HTR-8/SVneo (cell line): ENCODE measurements around the gene AXIN1.
"Not testable (repeated sequence)": the region's sequence is repeated elsewhere in the genome, so short reads cannot be mapped to it uniquely, and the experiment has no call there.

ENCODE experiments used
- DNase-seq: peaks from one replicate; pipeline ENCODE4 v3.0.0; 2011; ENCODE audit warnings: low spot score, mixed read lengths; ENCODE audit not compliant: insufficient read length
- FAIRE-seq: peaks from 2 replicates; lab custom pipeline; 2011; peaks lifted over from hg19 to GRCh38; lab: Jason Lieb, UNC

AXIN1 gene

DNA sequence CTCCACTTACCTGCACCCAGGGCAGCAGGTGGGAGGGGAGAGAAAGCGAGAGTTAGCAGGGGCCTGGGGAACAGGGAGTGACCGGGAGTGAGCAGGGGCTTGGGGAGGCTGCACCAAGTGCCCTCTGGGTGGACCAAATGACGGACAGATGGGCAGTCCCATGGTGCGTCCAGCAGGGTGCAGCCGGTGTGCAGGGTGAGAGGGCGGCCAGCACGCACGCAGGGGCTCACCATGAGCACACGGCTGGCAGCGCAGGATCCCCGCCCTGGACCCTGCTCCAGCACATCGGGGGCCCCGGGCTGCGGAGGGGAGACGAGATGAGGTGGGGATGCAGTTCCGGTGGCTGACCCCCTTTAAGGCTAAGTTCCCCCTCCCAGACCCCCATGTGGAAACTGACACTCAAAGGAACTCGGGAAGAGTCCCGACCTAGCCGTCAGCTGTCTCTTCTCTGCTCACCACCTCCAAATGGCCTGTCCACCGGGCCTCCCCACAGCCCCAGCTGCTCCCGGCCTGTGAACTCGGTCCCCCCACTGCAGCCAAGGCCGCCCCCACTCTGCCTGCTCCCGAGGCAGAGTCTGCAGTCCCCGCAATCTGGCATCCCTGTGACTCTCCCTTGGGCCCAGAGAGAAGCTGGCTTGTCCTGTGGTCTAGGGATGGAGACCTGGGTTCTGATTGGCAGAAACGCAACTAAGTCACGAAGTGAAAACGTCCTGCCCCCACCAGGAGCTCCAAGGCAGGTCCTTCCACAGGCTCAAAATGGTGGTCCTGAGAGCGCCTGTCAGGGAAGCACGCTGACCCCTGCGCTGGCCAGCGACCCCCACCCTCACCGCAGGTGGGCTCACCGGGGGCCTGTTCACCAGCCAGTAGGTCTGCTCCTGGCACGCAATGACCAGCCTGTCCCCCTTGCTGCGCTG lies 79.6 kb downstream of the AXIN1 start:
- DNase-seq: no peak
- FAIRE-seq: no peak

DNA sequence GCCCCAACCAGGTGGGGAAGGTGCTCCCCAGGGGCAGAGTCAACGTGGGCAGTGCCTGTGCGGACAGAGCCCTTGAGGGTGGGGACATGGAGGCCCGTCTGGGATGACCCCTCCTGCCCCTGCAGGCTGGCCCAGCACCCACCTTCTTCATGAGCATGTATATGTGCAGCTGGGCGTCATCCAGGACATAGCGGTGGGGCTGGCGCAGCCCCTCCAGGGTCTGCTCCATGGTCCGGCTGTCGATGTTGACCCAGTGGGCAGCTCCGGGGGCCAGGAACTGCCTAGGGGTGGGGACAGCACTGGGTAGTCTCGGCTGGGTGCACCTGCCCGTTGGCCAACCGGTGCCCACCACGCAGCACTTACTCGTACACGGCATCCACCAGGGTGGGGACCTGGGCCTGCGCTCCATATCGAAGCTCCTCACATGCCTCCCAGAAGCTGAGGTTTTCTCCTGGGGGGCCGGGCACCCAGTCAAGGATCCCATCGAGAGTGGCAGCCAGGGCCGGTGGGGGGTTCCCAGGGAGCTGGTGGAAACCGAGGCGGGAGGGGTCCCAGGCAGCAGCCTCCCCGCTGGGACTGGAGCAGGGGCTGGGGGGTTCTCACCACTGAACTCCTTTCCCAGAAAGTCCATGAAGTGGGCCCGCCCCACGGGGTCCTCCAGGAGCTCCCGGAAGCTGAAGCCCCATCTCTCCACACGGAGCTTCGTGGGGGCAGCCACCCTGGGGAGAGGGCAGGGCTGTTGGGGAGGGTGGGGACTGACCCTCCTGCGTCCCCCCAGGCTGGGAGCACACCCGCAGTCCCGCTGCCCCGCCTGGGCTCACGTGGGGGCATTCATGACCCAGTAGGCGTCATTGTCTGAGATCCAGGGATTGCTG lies 81.9 kb downstream of the AXIN1 start:
- no peak for FAIRE-seq
- no peak for DNase-seq

- DNase-seq: no peak
- no peak for FAIRE-seq
Observed at GRCh38 chr16:269061-269796, 83.3 kb downstream of the AXIN1 start.

GRCh38 chr16:268141-269053 lies 84.1 kb downstream of the AXIN1 start:
- DNase-seq: no peak
- FAIRE-seq: no peak

- not testable (repeated sequence) for DNase-seq
- FAIRE-seq: peak; percentile 100
Observed at GRCh38 chr16:267562-267961, 85.0 kb downstream of the AXIN1 start.

- FAIRE-seq: no peak
- no peak for DNase-seq
Observed at GRCh38 chr16:266258-267164, 86.0 kb downstream of the AXIN1 start.

DNA sequence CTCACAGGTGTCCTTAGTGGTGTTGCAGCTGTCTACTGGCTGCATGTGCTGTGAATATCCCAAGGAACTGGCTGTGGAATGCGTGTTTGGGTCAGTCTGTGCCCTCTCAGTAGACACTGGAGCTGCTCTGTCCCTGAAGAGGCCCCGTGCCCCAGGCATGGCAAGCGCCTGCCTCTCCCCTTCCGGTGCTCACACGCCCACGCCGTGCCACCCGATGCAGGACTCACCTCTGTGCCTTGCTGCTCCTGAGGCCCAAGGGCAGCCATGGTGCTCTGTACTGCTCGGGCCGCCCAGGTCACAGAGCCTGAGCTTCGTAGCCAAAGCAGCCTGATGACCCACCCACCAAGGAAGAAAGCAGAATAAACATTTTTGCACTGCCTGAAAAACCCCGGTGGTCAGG lies 86.8 kb downstream of the AXIN1 start:
- FAIRE-seq (no peak), DNase-seq (no peak)

DNA sequence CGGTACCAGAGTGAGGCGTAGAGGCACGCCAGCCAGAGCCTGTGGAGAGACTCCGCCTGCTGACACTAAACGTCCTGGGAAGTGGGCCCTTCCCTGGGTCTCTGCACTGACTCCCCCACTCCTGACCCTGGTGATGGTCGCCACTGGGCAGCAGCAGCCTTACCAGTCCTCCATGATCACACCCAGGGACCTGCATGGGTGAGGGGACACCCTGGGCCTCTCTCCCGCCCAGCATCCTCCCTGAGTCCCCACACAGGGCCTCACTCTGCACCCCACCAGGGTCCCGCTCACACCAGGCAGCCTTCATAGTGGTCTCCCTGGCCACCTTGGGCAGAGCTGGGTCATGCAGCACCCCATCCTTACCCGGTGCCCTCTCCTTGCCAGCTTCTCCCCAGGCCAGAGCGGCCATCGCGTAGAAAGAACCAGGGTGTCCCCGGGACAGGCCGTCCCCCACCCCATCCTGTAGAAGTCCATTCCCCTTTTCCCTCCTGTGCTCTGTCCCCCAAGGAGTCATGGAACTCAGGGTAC lies 87.5 kb downstream of the AXIN1 start:
- FAIRE-seq: no peak
- no peak for DNase-seq

DNA sequence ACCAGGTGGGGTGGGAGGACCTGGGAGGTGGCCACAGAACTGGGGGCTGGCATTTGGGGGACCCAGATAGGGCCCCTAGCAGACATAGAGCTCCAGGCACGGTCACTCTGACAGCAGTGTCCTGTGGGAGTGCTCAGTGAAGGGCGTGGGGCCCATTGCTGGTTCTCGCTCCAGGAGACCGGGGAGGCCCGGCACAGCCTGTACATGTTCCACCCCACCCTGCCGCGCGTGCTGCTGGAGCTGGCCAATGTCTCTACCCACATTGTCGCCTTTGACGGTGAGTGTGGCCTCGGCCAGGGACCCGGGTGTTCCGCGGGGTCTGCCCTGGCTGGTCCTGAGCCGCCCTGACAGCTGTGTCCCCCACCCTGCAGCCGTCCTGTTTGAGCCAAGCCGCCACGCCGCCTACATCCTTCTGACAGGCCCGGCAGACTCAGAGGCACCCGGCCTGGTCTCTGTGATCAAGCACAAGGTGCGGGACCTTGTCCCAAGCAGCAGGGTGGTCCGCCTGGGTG lies 88.0 kb downstream of the AXIN1 start:
- FAIRE-seq (no peak), DNase-seq (no peak)

DNA sequence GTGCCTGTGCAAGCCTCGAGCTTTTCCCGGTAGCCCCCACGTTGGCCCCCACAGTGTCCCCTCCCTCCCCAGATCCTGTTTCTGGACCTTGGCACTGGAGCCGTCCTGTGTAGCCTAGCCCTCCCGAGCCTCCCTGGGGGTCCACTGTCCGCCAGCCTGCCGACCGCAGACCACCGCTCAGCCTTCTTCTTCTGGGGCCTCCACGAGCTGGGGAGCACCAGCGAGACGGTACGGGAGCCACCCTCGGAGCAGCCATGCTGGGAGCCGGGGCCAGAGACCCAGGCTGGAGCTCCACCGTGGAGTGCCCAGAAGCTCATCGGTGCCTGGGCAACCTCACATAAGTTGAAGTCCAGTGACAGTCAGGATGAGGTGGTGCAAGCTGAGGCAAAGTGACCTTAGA lies 88.6 kb downstream of the AXIN1 start:
- no peak for DNase-seq
- no peak for FAIRE-seq

GRCh38 chr16:263182-263774 lies 89.2 kb downstream of the AXIN1 start:
- FAIRE-seq: no peak
- no peak for DNase-seq

DNA sequence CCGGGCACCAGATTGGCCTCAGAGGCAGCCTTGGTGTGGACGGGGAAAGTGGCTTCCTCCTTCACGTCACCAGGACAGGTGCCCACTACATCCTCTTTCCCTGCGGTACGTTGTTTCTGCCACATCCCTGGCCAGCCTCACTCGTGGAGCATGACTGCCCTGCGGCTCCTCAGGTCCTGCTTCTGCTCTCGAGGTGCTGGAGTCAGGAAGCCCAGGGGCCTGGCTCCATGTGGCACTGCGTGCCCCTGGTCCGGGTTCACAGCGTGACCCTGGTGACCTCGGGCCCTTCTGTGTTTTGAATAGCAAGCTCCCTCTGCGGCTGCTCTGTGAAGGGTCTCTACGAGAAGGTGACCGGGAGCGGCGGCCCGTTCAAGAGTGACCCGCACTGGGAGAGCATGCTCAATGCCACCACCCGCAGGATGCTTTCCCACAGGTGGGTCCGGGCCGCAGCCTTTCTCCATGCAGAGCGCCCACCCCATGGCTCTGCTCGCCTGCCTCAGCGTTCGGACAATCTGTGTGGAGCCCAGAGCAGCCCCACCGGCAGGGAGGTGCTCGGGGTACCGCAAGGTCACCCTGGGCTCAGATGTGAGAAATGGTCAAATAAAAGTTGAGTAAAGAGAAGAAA lies 90.3 kb downstream of the AXIN1 start:
- DNase-seq: no peak
- FAIRE-seq: no peak

- no peak for DNase-seq
- no peak for FAIRE-seq
Observed at GRCh38 chr16:261031-261691, 91.4 kb downstream of the AXIN1 start.

DNA sequence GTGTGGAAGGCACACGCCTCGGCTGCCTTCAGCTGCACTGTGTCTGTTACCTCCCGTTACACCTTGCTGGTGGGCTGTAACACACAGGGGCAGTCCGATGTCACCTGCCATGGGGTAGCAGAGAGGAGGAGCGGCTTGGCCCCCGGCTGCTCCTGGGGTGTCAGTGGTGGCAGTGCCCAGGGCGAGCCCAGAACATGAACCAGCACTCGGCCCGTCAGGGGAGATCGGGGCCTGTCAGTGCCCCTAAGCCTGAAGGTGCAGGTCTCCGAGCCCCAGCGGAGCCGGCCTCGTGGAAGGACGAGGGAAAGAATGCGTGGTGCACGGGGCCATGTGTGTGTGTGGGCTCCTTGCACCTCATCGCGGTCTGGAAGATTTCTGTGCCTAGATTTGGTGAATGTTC lies 92.2 kb downstream of the AXIN1 start:
- DNase-seq (no peak), FAIRE-seq (no peak)

DNA sequence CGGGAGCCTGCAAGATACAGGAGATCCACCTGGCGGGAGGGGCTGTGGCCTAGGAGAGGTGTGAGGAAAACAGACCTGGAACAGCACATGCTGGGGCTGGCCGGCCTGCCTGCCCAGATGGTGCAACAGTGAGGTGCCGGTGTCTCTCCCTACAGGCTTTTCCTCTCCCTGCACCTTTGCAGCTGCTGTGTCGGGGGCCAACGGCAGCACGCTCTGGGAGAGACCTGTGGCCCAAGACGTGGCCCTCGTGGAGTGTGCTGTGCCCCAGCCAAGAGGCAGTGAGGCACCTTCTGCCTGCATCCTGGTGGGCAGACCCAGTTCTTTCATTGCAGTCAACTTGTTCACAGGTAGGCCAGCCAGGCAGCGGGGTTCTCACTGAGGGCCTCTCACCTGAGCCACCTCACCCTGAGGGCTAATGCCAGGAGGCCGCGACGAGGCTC lies 92.7 kb downstream of the AXIN1 start:
- no peak for FAIRE-seq
- DNase-seq: no peak

DNA sequence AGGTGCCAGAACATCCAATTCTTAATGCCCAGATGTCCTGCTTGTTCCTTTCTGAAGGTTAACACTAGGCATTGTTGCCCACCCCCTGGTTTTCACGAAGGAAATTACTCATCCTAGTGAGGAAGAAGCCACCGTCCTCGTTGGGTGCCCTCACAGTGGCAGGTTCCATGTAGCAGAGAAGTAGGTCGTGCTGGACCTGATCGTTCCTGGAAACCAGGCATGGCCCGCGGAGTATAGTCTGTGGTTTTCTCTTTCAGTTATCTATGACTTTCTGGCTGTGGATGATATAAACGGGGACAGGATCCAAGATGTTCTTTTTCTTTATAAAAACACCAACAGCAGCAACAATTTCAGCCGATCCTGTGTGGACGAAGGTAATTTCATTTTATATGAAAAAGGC lies 93.3 kb downstream of the AXIN1 start:
- FAIRE-seq: no peak
- no peak for DNase-seq

DNA sequence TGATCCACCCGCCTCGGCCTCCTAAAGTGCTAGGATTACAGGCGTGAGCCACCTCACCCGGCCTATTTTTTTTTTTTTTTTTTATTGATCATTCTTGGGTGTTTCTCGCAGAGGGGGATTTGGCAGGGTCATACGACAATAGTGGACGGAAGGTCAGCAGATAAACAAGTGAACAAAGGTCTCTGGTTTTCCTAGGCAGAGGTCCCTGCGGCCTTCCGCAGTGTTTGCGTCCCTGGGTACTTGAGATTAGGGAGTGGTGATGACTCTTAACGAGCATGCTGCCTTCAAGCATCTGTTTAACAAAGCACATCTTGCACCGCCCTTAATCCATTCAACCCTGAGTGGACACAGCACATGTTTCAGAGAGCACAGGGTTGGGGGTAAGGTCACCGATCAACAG lies 94.4 kb downstream of the AXIN1 start:
- not testable (repeated sequence) for DNase-seq, FAIRE-seq
